D341Med (cell line): ENCODE results near the gene SPATA7.
"Not testable (repeated sequence)": the region's sequence is repeated elsewhere in the genome, so short reads cannot be mapped to it uniquely, and the experiment has no call there.

Experiments used
- DNase-seq: peaks from one replicate; pipeline ENCODE4 v3.0.0; 2012; ENCODE audit warnings: low spot score

Gene SPATA7

DNA sequence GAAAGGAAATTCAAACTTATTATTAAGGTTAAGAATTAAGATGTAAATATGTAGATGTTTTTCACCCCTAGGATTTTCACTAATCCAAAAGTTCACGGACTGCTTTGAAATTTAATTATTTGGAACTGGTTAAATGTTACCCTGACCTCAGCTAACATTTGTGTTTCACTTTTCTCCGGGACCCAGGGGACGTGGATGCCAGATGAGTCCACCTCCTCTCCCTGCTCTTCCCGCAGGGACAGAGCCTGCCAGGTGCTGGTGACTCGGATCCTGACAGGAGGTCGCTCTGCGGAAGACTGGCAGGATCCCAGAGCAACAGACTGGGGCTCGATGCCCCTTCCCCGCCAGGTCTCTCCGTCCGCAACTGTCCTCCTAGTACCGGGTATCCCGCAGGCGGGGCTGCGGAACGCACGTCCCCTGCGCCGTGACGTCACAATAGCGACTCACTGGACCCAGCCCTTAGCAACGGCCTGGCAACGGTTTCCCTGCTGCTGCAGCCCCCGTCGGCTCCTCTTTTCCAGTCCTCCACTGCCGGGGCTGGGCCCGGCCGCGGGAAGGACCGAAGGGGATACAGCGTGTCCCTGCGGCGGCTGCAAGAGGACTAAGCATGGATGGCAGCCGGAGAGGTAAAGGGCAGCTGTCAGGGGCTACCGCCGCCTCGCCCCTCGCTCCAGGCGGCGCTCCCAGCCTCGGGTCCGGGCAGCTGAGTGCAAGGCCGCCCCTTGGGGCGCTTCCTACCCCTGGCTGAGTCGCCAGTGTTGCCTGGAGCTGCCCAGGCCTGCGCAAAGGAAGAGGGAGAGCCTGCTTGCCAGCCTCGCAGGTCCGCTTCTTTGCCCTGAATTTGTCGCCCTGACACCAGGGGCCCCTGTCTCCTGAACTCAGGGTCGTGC lies at the start of gene SPATA7:
Gene SPATA7 (plus strand): TSS at position 446 of the 890 bp plus-strand sequence. CDS start 162 bp downstream, at position 608.
- DNase-seq = peak; percentile 95

DNA sequence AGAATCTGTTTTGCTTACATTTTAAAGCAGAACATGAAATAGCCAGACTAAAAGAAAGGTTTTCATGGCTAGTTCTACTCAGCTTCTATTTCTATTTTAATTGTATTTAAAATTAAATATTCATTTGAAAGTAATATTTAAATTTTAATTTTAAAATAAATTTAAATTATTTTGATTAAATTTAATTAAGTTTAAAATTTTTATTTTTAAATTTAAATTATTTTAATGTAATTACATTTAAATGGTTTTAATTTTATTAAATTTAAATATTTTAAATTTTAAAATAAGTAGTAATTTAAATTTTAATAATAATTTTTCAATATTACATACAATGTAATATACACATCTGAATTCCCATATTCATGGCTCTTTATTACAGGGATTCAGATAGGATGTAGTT lies 45.1 kb upstream of the SPATA7 start:
- no peak for DNase-seq

- DNase-seq = no peak
These were observed 42.5 kb upstream of the SPATA7 start for GRCh38 chr14:88342980-88343379.

DNA sequence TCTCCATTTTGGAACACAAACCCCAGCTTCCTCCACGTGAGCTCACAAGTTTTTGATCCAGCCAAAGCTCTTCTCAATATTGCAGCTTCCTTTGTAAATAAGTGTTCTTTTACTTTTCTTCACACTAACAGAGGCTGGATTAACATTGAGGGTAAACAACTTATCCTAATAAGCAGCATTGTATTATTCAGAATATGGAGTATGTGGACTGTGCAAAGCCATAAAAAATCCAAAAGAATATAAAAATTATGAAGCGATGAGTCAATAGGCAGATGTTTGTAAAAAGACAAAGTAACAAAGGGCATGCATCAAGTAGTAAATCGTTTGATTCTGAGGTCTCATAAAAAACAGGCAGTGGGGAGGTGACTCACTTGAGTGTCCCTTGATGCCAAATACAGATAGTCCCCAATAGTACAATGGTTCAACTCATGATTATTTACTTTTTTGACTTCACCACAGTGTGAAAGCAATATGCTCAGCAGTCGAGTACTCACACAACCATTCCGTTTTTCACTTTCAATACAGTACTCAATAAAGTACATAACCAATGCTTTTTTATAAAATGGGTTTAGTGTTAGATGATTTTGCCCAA lies 39.3 kb upstream of the SPATA7 start:
- DNase-seq = no peak

DNA sequence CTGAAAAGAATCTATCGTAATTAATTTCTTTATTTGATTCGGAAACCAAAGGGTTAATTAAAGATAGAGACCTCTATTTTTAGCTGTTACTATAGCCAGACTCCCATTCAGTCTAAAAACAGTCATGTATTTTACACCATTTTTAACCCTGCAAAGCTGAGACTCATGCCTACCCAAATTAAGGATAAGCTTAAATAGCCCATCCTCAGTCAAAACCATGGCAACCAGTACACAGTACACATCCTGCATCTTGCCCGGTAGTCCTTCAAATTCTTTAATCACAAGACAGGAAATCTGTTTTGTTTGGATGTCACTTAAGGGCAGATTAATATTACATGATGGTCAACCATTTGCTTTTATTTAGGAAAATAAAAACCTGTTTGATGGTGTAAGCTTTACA lies 36.9 kb upstream of the SPATA7 start:
- DNase-seq = no peak

DNA sequence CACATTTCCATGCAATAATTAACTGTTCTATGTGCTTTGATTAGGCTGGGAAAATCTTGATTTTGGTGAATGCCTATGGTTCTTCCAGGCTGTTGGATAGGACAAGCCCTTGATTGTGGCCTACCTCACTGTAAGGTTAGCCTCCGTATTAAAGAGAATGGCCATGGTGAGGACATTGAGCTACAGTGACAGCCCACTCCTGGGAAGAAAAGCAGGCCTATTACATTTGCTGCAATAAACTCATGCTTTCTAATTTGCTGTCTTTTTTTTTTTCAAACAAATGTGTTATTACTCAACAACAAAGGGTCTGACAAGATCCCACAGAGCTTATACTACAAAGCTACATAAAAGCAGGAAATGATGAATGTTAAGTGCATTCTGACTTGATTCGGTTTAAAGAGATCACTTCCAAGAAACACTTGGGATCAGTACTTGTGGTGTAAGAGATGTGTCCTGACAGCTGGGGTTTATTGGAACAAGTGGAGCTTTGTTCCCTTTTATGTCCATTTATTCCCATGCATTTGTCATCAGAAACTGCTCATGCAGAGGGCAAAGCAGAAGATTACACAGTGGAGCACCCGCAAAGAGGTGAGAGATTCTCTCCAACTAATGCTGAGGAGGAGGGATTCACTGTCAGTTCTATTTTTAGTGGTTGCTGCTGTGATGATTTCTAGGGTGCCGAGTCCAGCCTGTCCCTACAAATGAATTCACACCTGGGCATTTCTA lies 33.3 kb upstream of the SPATA7 start:
- DNase-seq = no peak

DNA sequence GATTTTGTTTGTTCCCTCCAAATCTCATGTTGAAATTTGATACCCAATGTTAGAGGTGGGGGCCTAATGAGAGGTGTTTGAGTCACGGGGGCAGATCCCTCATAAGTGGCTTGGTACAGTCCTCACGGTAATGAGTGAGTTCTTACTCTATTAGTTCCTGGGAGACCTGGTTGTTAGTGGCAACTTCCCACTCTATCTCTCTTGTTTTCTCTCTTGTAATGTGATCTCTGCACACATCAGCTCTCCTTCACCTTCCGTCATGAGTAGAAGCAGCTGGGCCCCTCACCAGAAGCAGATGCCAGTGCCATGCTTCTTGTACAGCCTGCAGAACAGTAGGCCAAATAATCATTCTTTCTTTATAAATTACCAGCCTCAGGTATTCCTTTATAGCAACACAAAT lies 32.8 kb upstream of the SPATA7 start:
- no peak for DNase-seq

- no peak for DNase-seq
These were observed 31.1 kb upstream of the SPATA7 start for GRCh38 chr14:88354358-88354757.

DNA sequence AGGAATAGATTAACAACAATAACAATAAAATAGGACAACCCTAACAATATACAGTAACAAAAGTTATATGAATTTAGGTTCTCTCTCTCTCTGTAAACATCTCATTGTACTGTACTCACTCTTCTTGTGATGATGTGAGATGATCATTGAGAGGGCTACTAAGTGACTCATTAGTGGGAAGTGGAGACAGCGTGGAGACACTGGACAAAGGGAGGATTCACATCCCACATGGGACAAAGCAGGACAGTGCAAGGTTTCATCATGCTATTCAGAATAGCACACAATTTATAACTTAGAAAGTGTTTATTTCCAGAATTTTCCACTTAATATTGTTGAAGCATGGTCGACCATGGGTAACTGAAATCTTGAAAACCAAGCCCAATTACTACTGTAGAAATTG lies 26.0 kb upstream of the SPATA7 start:
- DNase-seq = no peak

GRCh38 chr14:88363644-88364043 lies 21.8 kb upstream of the SPATA7 start:
- no peak for DNase-seq

DNA sequence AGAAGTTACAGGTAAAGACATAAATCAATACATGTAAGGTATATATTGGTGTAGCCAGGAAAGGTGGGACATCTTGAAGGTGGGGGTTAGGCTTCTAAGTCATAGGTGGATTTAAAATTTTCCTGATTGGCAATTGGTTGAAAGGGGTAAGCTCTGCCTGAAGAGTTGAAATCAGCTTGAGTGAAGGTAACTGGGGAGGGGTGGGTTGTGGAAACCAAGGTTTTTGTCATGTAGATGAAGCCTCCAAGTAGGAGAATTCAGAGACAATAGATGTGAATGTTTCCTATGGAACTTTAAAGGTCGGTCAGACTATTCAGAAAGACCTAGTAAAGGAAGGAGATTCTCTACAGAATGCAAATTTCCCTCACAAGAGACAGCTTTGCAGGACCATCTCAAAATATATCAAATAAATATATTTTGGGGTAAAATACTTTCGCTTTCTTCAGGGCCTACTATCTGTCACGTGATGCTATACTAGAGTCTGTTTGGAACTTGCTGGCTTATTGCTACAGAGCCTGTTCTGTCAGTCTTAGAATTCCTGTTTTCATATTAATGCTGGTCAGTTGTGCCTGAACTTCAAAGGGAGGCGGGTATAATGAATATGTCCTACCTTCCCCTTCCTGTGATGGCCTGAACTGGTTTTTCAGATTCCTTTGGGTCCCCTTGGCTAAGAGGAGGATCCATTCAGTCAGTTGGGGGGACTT lies 20.6 kb upstream of the SPATA7 start:
- DNase-seq = no peak

DNA sequence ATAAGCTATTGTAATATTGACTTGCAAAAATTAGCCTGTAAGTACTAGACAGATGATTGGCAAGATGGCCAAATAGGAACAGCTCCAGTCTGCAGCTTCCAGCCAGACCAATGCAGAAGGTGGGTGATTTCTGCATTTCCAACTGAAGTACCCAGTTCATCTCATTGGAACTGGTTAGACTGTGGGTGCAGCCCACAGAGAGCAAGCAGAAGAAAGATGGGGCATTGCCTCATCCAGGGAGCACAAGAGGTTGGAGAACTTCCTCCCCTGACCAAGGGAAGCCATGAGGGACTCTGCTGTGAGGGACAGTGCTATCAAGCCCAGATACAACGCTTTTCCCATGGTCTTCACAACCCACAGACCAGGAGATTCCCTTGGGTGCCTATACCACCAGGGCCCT lies 16.0 kb upstream of the SPATA7 start:
- DNase-seq = no peak

DNA sequence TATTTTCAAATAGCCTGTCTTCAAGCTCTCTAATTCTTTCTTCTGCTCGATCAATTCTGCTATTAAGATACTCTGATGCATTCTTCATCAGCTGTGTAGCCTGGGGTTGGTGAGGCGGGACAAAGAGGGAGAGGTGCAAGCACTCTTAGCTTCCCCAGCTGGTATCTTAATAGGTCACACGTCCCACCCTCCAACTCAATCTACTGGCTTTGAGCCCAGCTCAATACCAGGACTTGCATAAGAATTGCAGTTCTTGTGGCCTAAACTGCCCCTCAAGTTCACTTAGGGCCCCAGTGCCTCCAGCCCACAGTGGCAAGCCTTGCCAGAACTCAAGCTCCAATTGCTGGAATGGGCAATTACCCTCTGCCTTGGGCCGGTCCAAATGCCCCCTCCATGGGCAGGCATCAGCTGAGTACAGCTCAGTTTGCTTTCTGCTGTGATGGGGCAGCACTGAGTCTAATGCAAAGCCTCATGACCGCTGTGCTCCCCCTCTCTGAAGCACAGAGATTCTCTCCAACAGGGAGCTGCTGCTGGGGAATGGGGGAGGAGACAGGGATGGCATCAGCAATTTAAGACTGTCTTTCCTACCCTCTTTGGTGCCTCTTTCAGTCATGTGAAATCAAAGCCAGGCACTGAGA lies 5.6 kb upstream of the SPATA7 start:
- no peak for DNase-seq

DNA sequence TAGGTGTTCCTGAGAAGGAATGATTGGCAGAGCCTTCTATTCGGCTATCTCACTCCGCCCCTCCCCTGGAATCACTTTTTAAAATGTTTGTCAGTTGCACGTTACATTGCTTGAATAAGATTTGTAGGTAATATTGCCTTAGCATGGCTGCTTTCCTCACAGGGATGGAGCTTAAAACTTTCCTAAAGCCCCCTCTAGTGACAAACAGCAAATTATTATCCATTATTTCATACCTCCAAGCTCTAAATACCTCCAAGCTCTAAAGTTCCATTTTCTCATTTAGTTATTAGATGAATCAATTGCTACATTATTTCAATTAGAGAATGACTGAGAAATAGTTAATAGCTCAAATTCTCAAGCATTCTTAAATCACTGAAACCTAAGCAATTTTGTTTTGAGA lies 5.1 kb upstream of the SPATA7 start:
- no peak for DNase-seq

GRCh38 chr14:88381634-88382033 lies 3.8 kb upstream of the SPATA7 start:
- not testable (repeated sequence) for DNase-seq

GRCh38 chr14:88384718-88385117 lies 739 bp upstream of the SPATA7 start:
- DNase-seq = no peak

GRCh38 chr14:88386256-88386794 lies 868 bp downstream of the SPATA7 start:
- no peak for DNase-seq

DNA sequence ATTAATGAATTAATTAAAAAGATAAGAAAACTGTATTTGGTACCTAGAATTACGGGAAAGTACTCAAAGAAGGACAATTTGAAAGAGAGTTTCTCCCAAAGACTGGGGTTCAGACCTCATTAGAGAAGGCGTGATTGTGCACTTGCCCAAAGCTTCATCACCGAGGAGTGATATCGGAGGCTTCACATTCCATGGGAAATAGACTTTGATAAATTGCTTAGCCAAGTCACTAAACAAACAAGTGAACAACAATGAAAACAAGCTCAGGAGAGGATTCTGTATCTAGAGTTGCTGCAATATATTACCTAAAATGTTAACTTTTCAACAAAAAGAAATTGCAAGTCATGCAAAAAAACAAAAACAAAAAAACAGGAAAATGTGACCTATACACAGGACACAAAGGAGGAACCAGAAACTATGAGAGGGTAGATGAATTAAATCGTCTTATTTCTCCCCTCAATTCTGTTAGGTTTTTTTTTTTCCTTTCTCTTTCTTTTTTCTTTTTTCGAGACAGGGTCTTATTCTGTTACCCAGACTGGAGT lies 3.4 kb downstream of the SPATA7 start:
- no peak for DNase-seq

DNA sequence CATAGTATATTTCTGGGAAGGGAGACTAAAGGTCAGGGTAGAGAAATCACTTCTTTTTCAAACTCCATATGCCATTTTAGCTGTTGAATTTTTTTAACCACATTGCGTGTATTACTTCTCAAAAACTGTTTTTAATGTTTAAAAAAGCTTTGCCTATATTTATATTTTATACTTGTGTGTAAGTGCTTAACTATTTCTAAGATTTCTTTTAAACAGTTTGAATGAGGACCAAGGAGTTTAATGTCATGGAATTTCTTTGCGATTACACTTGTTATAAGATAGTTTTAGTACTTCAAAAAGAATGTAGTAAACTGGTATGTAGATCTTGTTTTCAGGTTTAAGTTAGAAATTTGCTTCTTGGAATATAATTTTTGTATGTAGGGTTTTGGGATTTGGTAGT lies 7.2 kb downstream of the SPATA7 start:
- no peak for DNase-seq

- no peak for DNase-seq
These were observed 25.6 kb downstream of the SPATA7 start for GRCh38 chr14:88411039-88411438.

DNA sequence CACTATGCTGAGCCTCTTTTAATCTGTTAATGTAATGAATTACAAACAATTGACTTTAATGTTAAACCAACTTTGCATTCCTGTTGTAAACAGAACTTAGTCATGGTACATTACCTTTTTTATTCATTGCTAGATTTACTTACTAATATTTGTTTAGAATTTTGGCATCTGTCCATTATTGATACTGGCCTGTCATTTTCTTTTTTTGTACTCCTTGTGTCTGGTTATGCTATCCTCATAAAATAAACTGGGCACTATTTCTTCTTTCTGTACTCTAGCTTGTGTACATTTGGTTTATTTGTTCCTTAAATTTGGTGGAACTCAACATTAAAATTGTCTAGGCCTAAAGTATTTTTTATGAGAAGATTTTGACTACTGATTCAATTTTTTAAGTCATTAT lies 32.1 kb downstream of the SPATA7 start:
- no peak for DNase-seq
